Activated naive CD4-positive, alpha-beta T cell treated with Interleukin-2 at 50 U/mL for 16 hours (primary cell): ENCODE results near the gene CEP295NL.
"Not testable (repeated sequence)": the region's sequence is repeated elsewhere in the genome, so short reads cannot be mapped to it uniquely, and the experiment has no call there.

ENCODE experiments used
- DNase-seq: peaks from one replicate; pipeline ENCODE4 v3.0.0-alpha.2; 2020

The CEP295NL gene

DNA sequence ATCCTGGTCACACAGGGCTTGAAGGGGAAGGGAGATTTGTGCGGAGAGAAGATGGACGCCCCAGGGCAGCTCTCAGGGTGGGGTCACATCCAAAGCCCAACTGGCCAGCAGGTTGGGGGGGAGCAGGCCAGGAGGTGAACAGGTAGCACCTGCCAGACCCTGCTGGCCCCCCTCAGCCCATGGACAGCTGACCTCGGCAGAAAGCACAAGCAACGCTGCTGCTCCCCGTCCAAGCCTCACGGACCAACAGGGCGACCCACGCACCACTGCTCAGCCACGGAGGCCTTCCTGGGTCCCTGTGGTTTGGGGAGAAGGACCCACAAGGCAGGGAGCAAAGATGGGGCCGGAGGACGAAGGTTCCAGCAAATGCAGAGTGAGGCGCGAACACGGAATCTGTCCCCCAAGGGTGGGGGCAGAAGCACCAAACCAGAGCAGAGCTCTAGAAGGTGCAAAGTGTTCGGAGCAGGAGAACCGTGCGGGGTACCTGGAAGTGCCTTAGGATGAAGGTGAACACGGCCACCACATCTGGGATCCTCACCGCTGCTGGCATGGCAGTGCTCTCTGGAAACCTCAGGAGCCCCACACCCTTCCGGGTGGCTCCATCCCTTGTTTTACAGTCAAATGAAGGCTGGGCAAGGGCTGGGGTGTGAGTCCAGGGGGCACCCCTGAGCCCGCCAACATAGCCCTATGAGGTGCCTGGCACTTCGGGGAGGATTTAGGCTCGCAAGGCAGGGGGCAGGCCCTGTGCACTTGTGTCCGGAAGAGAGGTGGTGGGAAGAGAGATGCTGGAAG is 17.9 kb downstream of the CEP295NL start:
- no peak for DNase-seq

DNA sequence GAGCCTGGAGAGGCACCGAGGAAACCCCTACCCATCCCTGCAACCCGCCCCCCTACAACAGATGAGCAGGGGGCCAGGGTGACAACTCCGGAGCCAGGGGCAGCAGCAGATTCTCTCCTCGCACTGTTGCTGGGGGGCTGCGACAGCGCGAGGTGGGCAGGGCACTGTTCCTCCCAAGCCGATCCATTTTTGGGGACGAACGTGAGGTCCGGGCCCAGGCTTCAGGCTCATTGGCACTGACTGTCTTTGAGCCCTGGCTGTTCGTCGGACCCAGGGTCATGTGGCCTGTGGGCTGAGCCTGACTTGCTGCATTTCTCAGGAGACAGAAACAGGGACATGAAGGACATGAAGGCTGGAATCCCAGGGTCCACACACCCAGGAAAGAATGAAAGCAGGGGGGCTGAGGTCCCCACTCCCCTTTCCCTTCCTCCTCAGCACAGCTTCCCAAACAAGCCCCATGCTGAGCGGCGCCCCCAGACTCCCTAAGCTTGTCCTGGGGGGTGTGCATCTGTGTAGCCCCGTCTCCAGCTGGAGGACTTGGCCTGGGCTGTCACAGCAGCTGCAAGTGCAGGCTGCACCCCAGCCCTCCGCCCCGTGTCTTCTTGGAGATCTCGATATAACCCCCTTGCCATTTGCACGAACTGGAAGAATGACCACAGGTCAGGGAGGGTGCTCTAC is 18.7 kb downstream of the CEP295NL start:
- no peak for DNase-seq

DNA sequence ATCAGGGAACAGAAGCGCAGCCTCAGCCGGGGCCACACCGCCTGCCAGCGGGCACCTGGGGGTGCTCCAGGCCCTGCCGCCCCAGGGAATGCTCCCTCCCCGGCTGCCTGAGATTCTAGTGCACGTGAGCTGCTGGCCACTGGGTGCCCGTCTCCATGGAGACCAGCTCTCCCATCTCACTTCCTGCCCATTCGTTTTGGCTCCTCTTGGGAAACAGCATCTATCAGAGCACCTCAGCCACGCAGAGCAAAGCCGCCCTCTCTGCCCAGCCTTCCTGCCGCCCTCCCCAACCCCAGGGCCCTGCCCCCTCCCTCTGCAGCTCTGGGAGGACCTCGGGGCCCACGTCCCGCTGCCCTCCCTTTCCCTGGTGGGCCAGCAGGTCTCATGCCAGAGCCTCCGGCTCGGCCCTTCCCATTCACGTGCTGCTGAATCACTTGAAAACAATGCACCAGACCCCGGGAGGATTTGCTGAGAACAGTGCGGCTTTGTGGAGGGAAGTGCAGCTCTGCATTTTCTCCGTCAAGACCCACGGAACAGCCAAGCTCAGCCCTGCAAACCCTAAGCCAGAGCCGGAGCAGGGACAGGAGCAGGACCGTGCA is 19.4 kb downstream of the CEP295NL start:
- no peak for DNase-seq

DNA sequence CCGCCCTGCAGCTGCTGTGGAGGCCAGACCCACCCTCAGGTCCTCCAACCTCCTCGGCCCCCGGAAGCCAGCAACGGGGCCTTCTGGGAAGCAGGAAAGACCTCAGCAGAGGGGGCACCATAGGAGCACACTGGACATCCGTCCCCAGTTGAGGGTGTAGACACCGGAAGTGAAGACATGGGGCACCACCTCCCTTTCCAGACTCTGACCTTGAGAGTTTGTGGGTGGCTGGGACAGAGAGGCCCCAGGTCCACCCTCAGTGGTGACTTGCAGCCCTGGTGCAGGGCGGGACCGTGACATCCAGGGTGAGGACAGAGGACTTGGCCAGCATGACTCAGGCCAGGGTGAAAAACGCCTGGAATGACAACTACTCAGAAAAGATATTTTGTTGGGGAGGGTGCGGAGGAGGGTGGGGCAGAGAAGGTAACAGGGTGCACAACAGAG is 19.9 kb downstream of the CEP295NL start:
- DNase-seq: no peak

DNA sequence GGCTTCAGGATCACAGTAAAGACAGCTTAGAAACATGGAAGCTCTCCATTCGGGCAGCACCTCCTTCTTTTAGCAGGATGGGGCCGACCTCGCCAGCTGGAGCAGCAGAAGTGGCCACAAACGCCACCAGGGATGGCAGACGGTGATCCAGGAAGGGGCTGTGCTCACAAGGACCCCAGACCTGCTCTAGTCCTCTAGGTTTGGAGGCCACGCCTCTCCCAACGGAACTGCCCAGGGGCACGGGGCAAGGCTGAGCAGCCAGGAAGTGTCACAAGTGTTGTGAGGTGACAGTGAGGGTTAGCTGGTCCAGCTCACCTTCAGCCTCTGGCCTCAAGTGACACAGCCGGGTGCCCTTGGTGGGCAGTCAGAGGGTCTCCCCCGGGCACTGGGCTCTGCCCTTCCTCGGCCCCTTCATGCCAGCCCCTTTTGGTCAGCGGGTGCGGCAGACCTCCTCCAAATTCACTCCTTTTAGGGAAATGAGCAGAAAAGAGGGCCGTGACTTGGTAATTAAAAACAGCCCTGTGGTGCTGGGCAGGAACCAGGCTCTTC is 20.4 kb downstream of the CEP295NL start:
- no peak for DNase-seq

DNA sequence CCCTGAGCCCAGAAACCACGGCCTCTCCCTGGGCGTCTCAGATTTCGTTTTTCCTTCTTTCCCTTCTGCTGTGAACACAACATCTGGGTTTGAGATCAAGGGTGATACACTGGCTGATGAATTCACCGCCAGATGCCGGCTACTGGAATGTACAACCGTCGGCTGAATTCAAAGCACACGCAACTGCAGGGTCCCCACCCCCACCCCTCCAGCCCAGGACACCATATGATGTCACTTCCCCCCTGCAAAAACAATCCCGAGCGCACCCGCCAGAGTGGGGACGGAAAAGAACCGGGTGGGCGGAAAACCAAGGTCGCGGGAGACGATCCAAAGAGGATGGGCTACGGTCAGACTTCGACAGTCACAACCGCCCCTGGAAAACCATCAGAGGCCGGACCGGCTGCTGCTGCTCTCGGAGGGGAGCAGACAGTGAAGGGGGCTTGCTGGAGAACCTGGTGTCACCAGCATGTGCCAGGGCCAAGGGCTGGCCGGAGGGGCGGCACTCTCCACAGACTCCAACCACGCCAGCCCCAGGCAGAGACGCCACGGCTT is 23.3 kb downstream of the CEP295NL start:
- peak; percentile 11 for DNase-seq

DNA sequence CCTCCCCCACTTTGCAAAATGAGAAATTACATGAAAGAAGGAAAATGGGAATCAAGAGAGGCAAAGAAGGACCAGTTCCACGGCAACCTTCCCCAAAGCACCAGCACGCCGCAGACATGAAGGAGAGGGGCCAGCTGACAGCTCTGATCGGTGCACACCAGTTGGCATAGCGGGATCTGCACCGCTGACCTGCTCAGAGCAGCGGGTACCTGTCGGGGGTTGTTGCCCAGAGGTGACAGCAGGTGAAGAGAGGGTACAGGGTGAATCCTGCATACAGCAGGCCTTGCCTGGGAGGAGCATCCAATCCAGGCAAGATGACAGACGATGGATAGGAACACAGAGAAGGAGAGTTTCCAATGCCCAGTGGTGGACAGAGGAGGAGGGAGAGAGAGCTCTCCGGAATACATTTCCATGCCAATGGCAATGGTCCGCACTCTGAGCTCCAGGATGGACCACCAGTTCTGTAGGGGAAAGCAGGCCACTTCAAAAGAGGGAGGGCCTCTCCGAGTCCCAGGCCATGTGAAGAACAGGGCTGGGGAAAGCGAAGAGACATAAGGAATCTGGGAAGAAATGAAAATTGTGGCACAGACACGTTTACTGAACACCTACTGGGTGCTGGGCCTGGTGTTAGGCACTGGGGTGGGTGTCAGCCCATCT is 24.0 kb downstream of the CEP295NL start:
- no peak for DNase-seq

DNA sequence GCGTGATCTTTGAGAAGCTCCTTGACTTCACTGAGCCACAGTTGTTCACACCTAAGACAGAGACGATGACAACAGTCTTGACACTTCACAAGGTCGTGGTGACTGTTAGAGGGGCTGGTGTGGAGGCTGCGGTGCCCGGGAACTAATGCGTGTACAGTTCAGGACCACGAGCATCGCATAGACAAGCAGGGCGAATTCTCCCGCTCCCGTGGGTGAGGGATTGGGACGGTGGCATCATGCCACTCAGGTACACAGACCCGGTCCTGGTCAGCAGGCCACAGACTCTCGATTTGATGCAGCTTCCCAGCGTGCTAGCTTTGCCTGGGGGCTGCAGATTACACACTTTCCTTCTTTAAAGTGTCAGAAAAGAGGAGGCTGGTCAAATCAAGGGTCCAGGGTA is 24.7 kb downstream of the CEP295NL start:
- no peak for DNase-seq

DNA sequence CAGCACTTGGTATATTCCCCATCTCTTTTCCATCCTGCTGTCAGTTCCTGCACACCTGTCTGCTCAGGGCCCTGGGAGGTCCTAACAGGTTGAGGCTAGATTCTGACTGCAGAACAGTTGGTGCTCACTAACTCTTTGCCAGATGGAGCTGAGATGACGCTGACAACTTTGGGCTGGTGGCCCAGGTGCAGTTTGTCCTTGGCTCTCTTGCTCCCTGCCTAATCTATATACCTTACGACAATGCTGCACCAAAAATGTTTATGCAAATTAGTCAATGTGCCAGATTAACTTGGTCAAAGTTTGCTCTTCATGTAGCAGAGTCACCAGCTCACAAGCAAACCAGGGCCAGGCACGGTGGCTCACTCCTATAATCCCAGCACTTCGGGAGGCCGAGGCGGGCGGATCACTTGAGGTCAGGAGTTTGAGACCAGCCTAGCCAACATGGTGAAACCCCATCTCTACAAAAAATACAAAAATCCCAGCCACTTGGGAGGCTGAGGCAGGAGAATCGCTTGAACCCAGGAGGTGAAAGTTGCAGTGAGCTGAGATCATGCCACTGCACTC is 26.0 kb downstream of the CEP295NL start:
- DNase-seq: not testable (repeated sequence)

DNA sequence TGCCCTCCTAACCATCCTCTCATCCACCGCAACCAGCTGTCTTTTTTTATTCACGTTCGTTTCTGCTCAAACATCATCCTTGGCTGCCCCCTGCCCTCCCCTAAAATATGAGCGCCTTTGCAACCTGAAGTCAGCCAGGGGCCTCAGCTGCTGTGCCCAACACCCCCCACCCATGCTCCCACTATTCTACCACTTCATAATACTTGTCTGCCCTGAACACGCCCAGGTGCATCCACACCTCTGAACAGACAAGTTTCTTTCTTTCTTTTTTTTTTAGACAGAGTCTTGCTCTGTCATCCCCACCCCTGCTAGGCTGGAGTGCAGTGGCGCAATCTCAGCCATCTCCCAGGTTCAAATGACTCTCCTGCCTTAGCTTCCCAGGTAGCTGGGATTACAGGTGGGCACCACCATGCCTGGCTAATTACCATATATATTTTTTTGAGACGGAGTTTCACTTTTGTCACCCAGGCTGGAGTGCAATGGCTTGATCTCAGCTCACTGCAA is 26.9 kb downstream of the CEP295NL start:
- DNase-seq: no peak

DNA sequence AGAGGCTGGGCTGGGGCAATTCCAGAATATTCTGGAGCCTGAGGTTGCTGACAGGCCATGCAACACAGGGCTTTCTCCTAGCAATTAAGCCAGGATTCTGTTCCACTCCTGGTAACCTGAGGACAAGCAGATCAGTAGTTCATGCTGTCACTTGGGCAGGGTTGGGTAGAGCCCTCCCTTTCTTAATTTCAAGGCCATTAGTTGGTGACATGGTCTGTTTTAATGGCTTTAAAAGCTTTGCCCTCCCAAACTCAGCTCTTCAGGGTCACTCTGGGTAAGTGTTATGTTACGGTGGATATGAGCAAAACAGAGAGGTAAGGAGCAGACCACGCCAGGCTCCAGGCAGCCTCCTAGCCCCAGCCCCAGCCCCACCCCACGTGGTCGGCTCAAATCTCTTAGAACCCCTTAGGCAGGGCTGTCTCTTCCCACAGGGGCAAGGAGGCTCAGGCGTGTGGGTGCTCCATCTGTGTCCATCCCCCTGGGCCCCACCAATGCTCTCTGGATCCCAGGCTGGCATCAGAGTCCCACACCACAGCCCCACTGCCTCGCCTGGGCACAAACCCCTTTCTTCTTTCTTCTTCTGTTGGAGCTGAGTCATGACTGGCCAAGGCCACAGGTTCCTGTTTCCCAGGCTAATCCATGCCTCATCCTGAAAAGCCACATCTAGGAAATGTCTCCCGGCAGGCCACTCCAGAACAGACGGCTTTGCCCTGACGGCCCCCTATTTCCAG is 27.5 kb downstream of the CEP295NL start:
- no peak for DNase-seq

DNA sequence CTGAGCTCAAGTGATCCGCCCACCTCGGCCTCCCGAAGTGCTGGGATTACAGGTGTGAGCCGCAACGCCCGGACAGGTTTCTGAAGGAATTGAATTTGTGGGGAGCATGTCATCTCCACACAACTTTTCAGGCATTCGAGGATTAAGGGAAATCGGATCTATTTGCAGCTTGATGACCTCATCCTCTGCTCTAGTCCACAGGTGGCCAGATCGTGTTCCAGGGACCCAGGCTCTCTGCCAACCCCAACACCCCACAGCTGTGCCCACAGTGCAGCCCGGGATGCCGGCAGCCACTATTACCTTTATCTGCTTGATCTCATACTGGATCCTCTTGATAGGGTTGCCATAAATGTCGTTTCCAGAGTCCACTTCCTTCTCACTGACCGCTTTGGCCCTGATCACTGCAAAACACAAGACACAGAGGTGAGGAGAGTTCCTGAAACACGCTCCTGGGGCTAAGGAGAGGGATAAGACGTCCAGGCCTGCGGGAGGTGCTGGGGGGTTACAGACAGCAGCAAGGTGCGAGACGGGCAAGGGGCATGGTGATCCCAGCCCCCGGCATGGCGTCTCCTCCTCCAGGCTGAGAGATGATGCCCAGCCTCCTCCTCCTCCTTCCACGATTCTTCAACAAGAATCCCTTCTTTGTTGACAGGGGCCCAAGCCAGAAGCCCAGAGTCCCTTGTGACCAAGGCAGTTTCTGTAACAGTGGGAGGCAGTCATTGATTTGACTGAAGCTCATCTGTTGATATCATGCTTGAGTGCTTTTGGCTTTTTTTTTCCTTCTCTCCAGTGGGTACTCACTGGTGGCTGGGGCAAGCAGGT is 29.3 kb downstream of the CEP295NL start:
- DNase-seq: no peak

DNA sequence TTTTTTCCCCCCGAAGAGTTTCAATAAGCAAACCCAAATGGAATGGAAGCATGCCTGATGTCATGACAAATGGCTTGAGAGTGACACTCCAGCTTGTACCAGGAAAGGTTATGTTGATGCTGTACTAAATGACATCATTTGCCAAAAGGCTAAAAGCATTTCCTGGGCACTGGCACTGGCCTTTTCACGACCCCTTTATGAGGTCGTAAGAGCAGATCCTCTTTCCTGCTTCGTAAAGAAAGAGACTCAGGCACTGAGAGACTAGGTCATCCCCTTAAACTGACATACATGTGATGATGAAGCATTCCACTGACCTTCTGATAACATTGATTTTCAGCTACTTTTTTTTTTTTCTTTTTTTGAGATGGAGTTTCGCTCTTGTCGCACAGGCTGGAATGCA is 30.5 kb downstream of the CEP295NL start:
- DNase-seq: no peak

DNA sequence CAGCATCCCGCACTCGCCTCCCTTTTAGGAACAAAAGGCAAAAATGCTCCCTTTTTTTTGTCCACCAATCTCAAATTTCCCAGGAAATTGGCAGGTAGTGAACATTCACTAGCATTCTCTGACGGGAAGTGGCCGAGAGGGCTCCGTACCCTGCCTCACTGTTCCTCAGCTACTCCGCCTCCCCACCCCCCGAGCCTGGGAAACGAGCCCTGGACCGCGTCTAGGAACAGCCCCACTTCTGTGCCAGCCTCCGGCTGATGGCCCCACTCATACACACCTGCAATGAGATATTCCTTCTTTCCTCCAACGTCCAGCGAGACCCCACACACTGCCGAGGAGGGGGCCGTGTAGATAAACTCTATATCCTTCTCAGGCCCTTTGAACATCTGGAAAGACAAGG is 32.4 kb downstream of the CEP295NL start:
- no peak for DNase-seq

DNA sequence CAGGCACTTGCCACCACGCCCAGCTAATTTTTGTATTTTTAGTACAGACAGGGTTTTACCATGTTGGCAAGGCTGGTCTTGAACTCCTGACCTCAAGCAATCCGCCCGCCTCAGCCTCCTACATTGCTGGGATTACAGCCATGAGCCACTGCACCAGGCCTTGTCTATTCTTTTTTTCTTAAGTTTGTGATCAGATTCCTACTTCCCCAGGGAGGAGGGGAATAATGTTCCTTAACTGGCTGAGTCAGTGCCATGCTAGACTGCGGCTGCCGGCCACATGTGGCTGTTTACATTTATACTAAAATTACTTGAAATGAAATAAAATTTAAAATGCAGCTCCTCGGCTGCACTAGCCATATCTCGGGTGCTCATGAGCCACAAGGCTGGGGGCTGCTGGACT is 34.6 kb downstream of the CEP295NL start:
- DNase-seq: no peak

DNA sequence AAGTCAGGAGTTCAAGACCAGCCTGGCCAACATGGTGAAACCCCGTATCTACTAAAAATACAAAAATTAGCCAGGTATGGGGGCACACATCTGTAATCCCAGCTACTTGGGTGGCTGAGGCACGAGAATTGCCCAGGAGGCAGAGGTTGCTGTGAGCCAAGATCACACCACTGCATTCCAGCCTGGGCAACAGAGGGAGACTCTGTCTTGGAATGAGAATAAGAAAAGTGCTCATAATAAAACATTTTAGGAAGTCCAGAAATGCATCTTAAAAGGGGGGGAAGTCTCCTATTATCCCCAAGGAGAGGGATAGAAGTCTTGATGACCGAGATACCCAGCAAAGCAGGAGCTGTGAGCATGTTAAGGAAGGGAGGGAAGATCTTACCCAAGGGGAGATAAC is 36.0 kb downstream of the CEP295NL start:
- not testable (repeated sequence) for DNase-seq

DNA sequence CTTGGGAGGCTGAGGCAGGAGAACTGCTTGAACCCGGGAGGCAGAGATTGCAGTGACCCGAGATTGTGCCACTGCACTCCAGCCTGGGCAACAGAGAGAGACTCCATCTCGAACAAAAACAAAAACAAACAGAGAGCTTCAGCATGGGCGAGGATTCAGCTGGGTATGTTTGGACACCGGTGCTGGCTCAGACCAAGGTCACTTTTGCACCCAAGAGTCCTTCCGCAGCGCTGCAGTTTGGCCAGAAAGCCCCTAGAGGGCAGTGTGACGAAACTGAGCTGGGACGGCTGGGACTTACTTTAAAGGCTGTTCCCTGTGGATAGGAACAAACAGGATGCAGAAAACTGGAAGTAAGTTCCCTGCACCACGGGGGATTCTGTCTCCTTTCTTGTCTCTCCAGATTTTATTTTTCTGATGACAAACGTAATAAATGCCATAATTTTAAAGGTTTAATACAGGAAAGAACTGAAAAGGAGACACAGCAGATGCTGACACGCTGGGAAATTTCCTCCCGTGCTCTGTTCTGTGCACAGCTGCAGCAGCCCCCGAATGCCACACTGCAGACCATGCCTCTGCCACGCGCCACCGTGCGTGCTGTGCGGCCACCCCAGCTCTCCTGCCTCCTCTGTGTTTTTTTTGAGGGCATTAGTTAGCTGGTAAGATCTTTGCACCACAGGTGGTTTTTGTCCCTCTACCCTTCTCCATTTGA is 37.2 kb downstream of the CEP295NL start:
- peak; percentile 67 for DNase-seq

DNA sequence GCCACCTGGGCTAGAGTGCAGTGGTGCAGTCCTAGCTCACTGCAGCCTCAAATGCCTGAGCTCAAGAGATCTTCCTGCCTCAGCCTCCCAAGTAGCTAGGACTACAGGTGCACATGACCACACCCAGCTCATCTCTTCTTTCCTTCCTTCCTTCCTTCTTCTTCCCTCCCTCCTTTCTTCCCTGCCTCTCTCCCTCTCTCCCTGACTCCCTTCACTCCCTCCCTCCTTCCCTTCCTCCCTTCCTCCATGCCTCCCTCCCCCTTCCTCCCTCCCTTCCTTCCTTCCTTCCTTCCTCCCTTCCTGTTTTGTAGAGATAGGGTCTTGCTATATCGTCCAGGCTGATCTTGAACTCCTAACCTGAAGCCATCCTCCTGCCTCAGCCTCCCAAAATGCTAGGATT is 38.9 kb downstream of the CEP295NL start:
- DNase-seq: no peak

DNA sequence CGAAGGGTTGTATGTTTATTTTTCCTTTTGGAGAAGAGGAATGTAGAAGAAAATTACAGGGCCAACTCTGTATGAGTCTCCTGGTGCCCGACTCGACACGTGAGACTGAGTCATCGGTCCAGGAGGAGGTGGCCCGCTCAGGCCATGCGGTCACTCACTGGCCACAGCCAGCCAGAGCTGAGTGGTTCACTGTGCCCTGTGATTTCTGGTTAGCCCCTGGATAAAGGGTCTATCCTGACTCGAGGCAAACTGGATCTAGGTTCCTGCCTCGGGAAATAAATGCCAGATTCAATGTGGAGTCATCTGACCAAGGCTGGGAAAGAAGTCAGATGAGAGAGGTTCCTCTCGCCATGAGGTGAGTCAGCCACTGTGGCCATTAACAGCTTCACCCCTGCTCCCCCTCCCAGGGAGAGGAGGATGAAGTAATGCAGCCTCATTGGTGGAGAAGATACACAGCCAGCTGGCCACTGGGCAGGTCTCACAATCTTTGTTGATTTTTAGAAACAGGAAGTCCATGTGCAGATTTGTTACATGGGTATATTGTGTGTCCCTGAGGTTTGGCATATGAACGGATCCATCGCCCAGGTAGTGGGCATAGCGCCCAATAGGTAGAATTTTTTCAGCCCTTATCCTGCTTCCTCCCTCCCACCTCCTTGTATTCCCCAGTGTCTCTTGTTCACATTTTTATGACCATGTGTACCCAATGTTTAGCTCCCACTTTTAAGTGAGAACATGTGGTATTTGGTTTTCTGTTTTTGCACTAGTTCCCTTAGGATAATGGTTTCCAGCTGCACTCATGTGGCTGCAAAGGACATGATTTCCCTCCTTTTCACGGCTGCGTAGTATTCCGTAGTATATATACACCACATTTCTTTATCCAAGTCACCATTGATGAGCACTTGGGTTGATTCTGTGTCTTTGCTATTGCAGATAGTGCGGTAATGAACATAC is 40.7 kb downstream of the CEP295NL start:
- no peak for DNase-seq
